ENCODE results near the gene ENO4.

ENO4 gene

DNA sequence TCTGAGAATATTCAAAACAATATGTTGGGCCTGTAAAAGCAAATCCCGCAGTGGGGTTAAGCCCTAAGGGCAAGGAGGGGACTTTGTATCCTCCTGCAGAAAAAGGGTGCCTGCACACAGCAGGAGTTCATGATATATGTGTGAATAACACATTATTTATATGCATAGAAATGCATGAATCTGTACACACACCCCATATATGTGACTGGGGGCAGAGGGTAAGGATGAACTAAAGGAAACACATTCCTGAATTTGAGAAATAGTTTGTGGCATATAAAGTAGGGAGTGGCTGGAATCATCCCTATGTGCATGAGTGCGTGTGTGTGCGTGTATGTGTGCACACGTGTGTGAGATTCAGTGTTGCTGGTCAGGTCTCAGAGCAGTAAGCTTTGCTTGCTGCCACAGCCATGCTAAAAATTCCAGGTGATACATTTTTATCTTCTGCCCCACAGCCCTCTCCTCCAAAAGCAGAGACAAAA is 18.9 kb downstream of the ENO4 start:
- Histone ChIP-seq H2AFZ (no peak overlapping the region), H3K4me2 (ENCODE audit: low read length) (no peak overlapping the region), H3K27me3 (ENCODE audit: control insufficient read depth, insufficient read depth, low read length) (no peaks in the 10 kb centered on the region), H3K79me2 (no peaks in the 10 kb centered on the region), H3K9ac (no peak overlapping the region), H3K4me3 (ENCODE audit: low read depth, low read length) (no peak overlapping the region), H3K9me3 (ENCODE audit: control insufficient read depth, low read length) (no peaks in the 10 kb centered on the region), H3K4me1 (peaks cover 7% of the 10 kb centered on the region), H3K27ac (no peak overlapping the region), H3K36me3 (ENCODE audit: control insufficient read depth, insufficient read depth, low read length) (no peaks in the 10 kb centered on the region)
- no peak for TF ChIP-seq CTCF (IDR thresholded peaks at IDR 0.05)

- Histone ChIP-seq H3K27ac (no peak overlapping the region), H3K79me2 (no peaks in the 10 kb centered on the region), H3K9ac (no peak overlapping the region), H2AFZ (no peak overlapping the region), H3K4me3 (ENCODE audit: low read depth, low read length) (no peak overlapping the region), H3K36me3 (ENCODE audit: control insufficient read depth, insufficient read depth, low read length) (no peaks in the 10 kb centered on the region), H3K27me3 (ENCODE audit: control insufficient read depth, insufficient read depth, low read length) (no peaks in the 10 kb centered on the region), H3K9me3 (ENCODE audit: control insufficient read depth, low read length) (no peaks in the 10 kb centered on the region), H3K4me1 (peaks cover 7% of the 10 kb centered on the region), H3K4me2 (ENCODE audit: low read length) (no peak overlapping the region)
- TF ChIP-seq CTCF (IDR thresholded peaks at IDR 0.05), result no peak
Measured at GRCh38 chr10:116868722-116869121, 19.4 kb downstream of the ENO4 start.

- H3K79me2 ChIP-seq, result no peaks in the 10 kb centered on the region
- H3K4me2 ChIP-seq (ENCODE audit: low read length), result no peak overlapping the region
- no peak for TF ChIP-seq CTCF (IDR thresholded peaks at IDR 0.05)
- no peaks in the 10 kb centered on the region for H3K36me3 ChIP-seq (ENCODE audit: control insufficient read depth, insufficient read depth, low read length)
- no peak overlapping the region for H3K27ac ChIP-seq
- H3K9me3 ChIP-seq (ENCODE audit: control insufficient read depth, low read length), result no peaks in the 10 kb centered on the region
- peaks cover 7% of the 10 kb centered on the region for H3K4me1 ChIP-seq
- peak overlapping the region; percentile 40 for H2AFZ ChIP-seq
- no peak overlapping the region for H3K4me3 ChIP-seq (ENCODE audit: low read depth, low read length)
- H3K27me3 ChIP-seq (ENCODE audit: control insufficient read depth, insufficient read depth, low read length), result no peaks in the 10 kb centered on the region
- no peak overlapping the region for H3K9ac ChIP-seq
Measured at GRCh38 chr10:116870949-116871348, 21.6 kb downstream of the ENO4 start.

DNA sequence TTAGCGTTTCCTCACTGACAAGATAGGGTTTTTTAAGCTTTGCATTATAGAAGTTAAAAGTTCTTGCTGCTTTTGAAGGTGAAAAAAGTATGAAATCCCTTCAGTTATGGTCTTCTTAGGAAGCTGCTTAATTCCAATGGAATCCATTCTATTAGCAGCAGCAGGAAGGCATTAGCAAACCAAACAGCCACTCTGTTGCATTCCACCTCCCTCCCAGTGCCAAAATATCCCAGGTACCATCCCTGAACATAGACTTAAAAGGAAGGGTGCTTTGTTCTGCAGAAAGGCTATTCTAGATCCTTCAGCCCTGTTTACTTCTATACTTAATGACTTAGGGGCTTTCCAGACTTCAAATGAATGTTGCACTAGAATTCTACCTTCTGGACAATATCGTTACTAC is 23.8 kb downstream of the ENO4 start:
- Histone ChIP-seq H3K9ac (no peak overlapping the region), H2AFZ (no peak overlapping the region), H3K4me3 (ENCODE audit: low read depth, low read length) (no peak overlapping the region), H3K27me3 (ENCODE audit: control insufficient read depth, insufficient read depth, low read length) (no peaks in the 10 kb centered on the region), H3K9me3 (ENCODE audit: control insufficient read depth, low read length) (no peaks in the 10 kb centered on the region), H3K27ac (no peak overlapping the region), H3K36me3 (ENCODE audit: control insufficient read depth, insufficient read depth, low read length) (no peaks in the 10 kb centered on the region), H3K4me2 (ENCODE audit: low read length) (no peak overlapping the region), H3K4me1 (peaks cover 9% of the 10 kb centered on the region), H3K79me2 (no peaks in the 10 kb centered on the region)
- no peak for TF ChIP-seq CTCF (IDR thresholded peaks at IDR 0.05)

DNA sequence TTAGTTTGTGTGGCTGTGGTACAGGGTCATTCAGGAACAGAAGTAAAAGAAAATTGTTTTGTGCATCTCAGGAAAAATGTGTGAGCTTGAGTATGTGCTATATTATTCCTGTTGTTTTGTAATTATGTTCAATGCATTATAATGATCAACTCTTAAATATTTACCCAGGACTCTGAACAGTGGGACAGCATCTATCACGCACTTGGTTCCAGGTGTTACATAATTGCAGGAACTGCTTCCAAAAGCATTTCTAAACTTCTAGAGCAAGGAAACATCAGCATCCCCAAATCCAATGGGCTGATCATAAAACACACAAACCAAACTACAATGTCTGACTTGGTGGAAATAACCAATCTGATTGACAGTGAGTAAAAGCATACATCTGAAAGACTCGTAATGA is 26.6 kb downstream of the ENO4 start:
- no peaks in the 10 kb centered on the region for H3K79me2 ChIP-seq
- H2AFZ ChIP-seq, result no peak overlapping the region
- no peak overlapping the region for H3K4me2 ChIP-seq (ENCODE audit: low read length)
- H3K9ac ChIP-seq, result no peak overlapping the region
- no peaks in the 10 kb centered on the region for H3K36me3 ChIP-seq (ENCODE audit: control insufficient read depth, insufficient read depth, low read length)
- no peak overlapping the region for H3K27ac ChIP-seq
- no peak for TF ChIP-seq CTCF (IDR thresholded peaks at IDR 0.05)
- H3K4me3 ChIP-seq (ENCODE audit: low read depth, low read length), result no peak overlapping the region
- H3K4me1 ChIP-seq, result peaks cover 6% of the 10 kb centered on the region
- H3K9me3 ChIP-seq (ENCODE audit: control insufficient read depth, low read length), result no peaks in the 10 kb centered on the region
- no peaks in the 10 kb centered on the region for H3K27me3 ChIP-seq (ENCODE audit: control insufficient read depth, insufficient read depth, low read length)

All from parathyroid adenoma (tissue), 2 donors.